ENCODE results near the gene ZFP3.
"Not testable (repeated sequence)": the region's sequence is repeated elsewhere in the genome, so short reads cannot be mapped to it uniquely, and the experiment has no call there.

DNA sequence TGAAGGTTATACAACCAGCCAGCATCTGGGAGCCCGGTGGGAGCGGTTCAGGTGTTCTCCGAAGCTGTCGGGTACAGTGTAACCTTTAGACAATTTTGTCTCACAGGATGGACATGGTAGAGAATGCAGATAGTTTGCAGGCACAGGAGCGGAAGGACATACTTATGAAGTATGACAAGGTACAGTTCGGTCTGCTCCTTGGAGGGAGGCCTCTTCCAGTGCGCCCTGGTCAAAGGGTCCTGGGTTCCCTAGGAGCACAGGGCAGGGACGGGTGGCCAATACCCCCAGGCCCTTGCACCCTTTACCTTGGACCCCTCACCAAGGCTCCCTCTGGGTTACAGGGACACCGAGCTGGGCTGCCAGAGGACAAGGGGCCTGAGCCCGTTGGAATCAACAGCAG lies 52.0 kb downstream of the ZFP3 start:
- TF ChIP-seq, protein P1, sequence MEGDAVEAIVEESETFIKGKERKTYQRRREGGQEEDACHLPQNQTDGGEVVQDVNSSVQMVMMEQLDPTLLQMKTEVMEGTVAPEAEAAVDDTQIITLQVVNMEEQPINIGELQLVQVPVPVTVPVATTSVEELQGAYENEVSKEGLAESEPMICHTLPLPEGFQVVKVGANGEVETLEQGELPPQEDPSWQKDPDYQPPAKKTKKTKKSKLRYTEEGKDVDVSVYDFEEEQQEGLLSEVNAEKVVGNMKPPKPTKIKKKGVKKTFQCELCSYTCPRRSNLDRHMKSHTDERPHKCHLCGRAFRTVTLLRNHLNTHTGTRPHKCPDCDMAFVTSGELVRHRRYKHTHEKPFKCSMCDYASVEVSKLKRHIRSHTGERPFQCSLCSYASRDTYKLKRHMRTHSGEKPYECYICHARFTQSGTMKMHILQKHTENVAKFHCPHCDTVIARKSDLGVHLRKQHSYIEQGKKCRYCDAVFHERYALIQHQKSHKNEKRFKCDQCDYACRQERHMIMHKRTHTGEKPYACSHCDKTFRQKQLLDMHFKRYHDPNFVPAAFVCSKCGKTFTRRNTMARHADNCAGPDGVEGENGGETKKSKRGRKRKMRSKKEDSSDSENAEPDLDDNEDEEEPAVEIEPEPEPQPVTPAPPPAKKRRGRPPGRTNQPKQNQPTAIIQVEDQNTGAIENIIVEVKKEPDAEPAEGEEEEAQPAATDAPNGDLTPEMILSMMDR (conservative IDR thresholded peaks at IDR 0.05; ENCODE audit: low read length): not testable (repeated sequence)
- not testable (repeated sequence) for TF ChIP-seq EZH2phosphoT487 (IDR thresholded peaks at IDR 0.05; ENCODE audit: borderline replicate concordance, low read depth, low read length)

All from OCI-LY7 (cell line).